ENCODE measurements around the gene RPL21. TPM values are rescaled to one million over a fixed set of nuclear protein-coding genes. Genes with fewer than 3 reads are reported as not detected.

The RPL21 gene
- total RNA-seq, 1 donor from 2014 or later = 478 TPM

DNA sequence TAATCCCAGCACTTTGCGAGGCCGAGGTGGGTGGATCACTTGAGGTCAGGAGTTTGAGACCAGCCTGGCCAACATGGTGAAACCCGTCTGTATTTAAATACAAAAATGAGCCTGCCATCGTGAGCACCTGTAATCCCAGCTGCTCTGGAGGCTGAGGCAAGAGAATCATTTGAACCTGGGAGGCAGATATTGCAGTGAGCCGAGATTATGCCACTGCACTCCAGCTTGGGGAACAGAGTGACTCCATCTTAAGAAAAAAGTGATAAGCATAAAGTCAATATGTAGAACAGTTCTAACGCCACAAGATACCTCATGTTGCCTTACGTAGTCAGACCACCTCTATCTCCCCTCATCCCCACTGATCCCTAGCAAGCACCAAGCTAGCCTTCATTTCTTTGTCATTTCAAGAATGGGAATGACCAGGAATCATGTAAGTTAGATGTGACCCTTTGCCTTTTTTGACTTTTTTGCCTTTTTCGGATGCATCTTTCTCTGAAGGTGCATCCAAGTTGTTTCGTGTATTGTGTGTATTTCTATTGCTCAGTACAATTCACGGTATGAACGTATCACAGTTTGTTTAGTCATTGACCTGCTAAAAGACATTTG is 6.4 kb downstream of the RPL21 start:
- no peaks in the 10 kb centered on the region for H3K9me3 Mint-ChIP-seq (ENCODE audit: unreplicated experiment)
- H3K4me1 Mint-ChIP-seq (ENCODE audit: low read depth, unreplicated experiment) = peaks cover 11% of the 10 kb centered on the region
- H3K36me3 Mint-ChIP-seq (ENCODE audit: unreplicated experiment) = peaks cover 4% of the 10 kb centered on the region
- H3K27ac Mint-ChIP-seq (ENCODE audit: unreplicated experiment) = no peak overlapping the region
- DNase-seq = no peak
- TF ChIP-seq, protein P1, sequence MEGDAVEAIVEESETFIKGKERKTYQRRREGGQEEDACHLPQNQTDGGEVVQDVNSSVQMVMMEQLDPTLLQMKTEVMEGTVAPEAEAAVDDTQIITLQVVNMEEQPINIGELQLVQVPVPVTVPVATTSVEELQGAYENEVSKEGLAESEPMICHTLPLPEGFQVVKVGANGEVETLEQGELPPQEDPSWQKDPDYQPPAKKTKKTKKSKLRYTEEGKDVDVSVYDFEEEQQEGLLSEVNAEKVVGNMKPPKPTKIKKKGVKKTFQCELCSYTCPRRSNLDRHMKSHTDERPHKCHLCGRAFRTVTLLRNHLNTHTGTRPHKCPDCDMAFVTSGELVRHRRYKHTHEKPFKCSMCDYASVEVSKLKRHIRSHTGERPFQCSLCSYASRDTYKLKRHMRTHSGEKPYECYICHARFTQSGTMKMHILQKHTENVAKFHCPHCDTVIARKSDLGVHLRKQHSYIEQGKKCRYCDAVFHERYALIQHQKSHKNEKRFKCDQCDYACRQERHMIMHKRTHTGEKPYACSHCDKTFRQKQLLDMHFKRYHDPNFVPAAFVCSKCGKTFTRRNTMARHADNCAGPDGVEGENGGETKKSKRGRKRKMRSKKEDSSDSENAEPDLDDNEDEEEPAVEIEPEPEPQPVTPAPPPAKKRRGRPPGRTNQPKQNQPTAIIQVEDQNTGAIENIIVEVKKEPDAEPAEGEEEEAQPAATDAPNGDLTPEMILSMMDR (IDR thresholded peaks at IDR 0.05; ENCODE audit: partially characterized antibody, unreplicated experiment) = no peak
- H3K27me3 Mint-ChIP-seq (ENCODE audit: unreplicated experiment) = peaks cover 1% of the 10 kb centered on the region
- no peak overlapping the region for H3K4me3 Mint-ChIP-seq (ENCODE audit: unreplicated experiment)

DNA sequence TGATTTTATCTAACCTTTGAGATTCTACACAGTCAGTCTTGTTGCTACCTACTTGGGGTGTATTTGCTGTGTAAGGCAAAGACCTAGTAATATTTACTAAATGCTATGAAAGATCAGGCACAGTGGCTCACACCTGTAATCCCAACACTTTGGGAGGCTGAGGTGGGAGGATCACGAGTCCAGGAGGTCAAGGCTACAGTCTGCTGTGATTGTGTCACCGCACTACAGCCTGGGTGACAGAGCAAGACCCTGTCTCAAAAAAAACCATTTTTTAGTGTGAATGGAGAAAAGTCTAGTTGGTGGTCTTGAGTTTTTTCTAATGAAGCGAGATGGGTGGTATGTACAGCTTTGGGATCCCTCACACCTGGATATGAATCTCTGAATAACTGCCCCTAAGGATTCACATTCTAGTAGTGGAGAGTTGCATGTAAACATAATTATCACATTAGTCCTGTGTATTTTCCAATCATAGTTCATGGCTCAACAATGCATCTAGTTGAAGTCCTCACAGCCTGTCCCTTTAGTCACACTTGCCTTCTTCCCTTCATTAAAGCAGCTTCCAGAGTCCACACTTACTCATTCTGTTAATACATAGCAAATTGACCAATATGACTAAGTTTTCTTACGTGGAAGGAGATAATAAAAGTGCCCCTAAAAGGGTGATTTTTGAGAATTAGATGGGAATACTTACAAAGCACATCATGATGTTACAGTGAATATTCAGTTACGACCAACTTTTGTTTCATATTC is 7.5 kb downstream of the RPL21 start:
- Mint-ChIP-seq H3K9me3 (ENCODE audit: unreplicated experiment) (no peaks in the 10 kb centered on the region), H3K36me3 (ENCODE audit: unreplicated experiment) (peaks cover 4% of the 10 kb centered on the region), H3K27me3 (ENCODE audit: unreplicated experiment) (peaks cover 1% of the 10 kb centered on the region), H3K27ac (ENCODE audit: unreplicated experiment) (no peak overlapping the region), H3K4me3 (ENCODE audit: unreplicated experiment) (no peak overlapping the region), H3K4me1 (ENCODE audit: low read depth, unreplicated experiment) (peaks cover 2% of the 10 kb centered on the region)
- no peak for DNase-seq
- TF ChIP-seq, protein P1 (IDR thresholded peaks at IDR 0.05; ENCODE audit: partially characterized antibody, unreplicated experiment) = no peak

DNA sequence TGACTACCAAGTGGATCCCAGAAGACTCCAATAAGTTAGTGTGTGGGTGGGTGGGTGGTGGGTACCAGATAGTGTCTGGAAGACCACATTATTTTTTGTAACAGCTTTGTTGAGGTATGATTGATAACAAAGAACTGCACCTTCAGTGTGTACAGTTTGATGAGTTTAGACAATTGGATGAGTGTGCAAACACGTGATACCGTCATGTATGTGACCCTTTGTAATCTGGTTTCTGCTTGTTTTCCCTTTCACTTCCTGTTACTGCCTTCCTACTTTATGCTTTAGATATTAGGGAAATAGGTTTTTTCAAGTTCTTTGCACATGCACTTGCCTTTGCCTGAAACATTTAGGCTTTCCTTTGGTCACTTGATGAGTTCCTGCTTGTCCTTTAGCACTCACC is 8.5 kb downstream of the RPL21 start:
- Mint-ChIP-seq H3K4me3 (ENCODE audit: unreplicated experiment) (no peak overlapping the region), H3K27me3 (ENCODE audit: unreplicated experiment) (peaks cover 1% of the 10 kb centered on the region), H3K4me1 (ENCODE audit: low read depth, unreplicated experiment) (peaks cover 11% of the 10 kb centered on the region), H3K9me3 (ENCODE audit: unreplicated experiment) (no peaks in the 10 kb centered on the region), H3K36me3 (ENCODE audit: unreplicated experiment) (peaks cover 4% of the 10 kb centered on the region), H3K27ac (ENCODE audit: unreplicated experiment) (no peak overlapping the region)
- TF ChIP-seq, protein P1 (IDR thresholded peaks at IDR 0.05; ENCODE audit: partially characterized antibody, unreplicated experiment) = no peak
- no peak for DNase-seq

DNA sequence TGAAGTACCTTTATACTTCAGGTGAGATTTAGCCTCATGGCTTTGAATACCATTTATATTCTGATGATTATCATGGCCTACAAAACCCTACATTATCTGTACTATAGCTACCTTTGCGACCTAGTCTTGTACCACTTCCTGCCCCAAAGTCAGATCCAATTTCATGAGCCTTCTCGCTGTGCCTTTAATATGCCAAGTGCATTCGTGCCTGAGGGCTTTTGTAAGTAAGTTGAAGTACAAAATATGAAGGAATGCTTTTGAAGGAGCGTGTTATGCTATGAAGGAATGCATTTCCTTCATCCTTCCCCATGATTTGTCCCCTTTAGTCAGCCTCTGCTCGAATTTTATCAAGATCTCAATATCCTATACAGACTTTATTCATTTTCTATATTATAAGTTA is 10.0 kb downstream of the RPL21 start:
- Mint-ChIP-seq H3K4me1 (ENCODE audit: low read depth, unreplicated experiment) (peaks cover 13% of the 10 kb centered on the region), H3K27me3 (ENCODE audit: unreplicated experiment) (peaks cover 1% of the 10 kb centered on the region), H3K27ac (ENCODE audit: unreplicated experiment) (no peak overlapping the region), H3K9me3 (ENCODE audit: unreplicated experiment) (no peaks in the 10 kb centered on the region), H3K4me3 (ENCODE audit: unreplicated experiment) (no peak overlapping the region), H3K36me3 (ENCODE audit: unreplicated experiment) (peaks cover 4% of the 10 kb centered on the region)
- no peak for DNase-seq
- TF ChIP-seq, protein P1 (IDR thresholded peaks at IDR 0.05; ENCODE audit: partially characterized antibody, unreplicated experiment) = no peak

DNA sequence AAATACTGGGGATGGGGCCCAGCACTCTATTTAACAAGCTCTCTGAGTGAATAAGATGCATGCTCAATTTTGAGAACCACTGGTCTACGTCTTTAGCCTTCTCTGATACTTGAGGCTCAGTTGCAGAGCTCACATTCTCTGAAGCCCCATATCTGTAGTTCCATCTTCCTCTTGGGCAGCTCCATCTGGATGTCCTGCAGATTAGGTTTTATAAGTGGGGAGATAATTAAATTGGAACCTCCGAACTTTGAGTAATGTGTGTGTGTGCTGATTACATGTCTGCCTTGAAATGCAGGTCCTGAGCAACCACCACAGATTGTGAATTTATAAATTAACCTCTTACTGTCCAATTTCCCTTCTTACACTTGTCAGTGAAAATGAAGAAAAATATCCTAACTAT is 12.1 kb downstream of the RPL21 start:
- DNase-seq = no peak
- Mint-ChIP-seq H3K27ac (ENCODE audit: unreplicated experiment) (peak overlapping the region; percentile 29), H3K27me3 (ENCODE audit: unreplicated experiment) (no peaks in the 10 kb centered on the region), H3K4me1 (ENCODE audit: low read depth, unreplicated experiment) (peaks cover 13% of the 10 kb centered on the region), H3K4me3 (ENCODE audit: unreplicated experiment) (no peak overlapping the region), H3K36me3 (ENCODE audit: unreplicated experiment) (peaks cover 4% of the 10 kb centered on the region), H3K9me3 (ENCODE audit: unreplicated experiment) (no peaks in the 10 kb centered on the region)
- TF ChIP-seq, protein P1 (IDR thresholded peaks at IDR 0.05; ENCODE audit: partially characterized antibody, unreplicated experiment) = no peak
